NCI-H1092 (cell line): Measurements from ENCODE around the gene TOX2.

Experiments used
- DNase-seq: peaks from one replicate; lab custom pipeline; 2025; lab: John Stamatoyannopoulos, UW

The TOX2 gene

DNA sequence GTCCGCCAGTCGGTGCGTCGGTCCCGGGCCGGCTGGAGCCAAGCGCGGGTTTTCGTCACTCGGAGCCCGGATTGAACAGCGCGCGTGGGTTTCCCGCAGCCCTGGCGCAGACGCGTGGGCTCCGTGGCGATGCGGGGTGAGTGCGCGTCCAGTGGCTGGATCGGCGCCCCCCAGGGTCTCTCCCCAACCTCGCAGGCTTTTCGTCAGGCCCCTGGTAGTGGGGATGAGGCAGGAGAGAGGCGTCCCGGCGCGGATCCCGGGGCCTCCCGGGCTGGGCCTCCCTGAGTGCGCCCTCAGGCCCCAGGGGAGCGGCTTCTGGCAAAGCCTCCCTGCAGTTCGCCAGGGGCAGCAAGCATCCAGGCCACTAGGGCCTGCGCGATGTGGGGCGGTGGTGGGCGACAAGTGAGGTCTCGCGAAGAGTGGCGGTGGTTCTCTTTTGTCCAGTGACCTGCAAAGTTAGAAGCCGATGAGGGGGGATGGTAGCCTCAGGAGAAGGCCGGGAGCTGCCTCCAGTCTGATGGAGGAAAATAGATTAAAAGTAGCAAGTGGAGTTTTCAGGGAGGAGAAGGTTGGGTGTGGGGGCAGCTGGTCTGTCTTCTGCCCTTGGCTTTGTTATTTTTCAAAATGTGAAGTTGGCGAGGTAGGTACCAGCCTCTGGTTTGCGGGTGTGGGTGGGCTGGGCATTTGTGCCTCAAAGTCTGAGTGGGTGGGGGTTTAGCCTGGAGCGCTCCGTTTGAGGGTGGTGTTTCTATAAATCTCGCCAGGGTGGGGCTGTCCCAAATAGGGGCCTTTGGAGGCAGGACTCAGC, 1.6 kb downstream of the TOX2 start:
- DNase-seq: no peak

DNA sequence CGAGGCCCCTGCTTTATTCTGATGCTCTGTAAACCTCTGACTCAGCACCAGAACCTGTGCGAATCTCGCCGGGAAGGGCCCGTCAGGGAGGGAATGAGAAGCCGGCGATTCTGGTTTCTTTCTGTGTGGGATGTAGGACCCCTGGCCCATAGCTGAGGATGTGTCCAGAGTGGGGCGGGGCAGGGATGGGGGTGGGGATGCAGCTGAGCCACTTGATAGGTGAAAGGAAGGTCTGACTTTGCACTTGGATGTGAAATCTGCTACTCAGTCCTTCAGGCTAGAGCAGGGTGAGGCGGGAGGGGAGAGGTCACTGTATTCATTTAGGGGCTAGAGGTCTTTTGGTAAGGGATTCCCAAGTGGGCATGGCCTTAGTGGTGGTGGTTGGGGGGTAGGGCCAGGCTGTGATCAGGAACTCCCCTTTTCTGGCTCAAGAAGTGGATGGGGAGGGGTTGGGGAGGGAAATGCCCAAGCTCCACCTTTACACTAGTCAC, 2.3 kb downstream of the TOX2 start:
- no peak for DNase-seq

DNA sequence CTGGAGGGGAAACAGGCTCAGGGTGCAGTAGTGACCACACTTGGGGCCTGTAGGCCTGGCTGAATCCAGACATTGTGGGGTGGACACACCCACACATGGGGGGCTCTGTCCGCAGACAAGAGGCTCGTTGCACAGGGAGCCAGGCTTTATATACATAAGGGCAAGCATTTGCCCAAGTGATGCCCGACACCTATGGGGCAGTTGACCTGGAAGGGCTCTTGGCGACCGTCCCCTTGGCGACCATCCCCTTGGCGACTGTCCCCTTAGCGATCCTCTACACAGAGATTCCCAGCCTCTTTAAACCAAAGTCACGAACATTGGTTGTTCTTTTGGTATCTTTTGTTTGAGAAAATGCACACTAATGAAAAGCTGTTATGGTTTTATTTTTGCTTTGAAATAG, 2.7 kb downstream of the TOX2 start:
- DNase-seq: no peak

DNA sequence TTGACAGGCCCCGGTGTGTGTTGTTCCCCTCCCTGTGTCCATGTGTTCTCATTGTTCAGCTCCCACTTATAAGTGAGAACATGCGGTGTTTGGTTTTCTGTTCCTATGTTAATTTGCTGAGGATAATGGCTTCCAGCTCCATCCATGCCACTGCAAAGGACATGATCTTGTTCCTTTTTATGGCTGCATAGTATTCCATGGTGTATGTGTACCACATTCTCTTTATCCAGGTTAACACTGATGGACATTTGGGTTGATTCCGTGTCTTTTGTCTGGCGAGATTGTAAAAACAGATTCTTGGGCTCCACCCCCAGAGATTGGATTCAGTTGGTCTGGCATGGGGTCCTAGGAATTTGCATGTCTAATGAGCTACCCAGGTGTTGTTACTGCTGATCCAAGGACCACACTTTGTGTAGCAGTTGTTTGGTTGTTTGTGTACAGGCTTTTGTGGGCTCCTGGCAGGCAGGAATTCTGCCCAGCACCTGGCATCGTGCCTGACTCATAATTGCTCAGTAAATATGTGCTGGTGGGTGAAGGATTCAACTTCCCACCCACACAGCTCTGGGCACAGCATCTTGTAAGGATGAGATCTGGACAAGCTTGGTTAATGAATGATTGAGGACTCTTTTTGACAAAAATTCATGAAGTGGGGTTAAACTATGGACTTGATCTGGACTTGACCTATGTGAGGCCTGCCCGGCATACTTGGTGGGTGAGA, 5.2 kb downstream of the TOX2 start:
- no peak for DNase-seq

DNA sequence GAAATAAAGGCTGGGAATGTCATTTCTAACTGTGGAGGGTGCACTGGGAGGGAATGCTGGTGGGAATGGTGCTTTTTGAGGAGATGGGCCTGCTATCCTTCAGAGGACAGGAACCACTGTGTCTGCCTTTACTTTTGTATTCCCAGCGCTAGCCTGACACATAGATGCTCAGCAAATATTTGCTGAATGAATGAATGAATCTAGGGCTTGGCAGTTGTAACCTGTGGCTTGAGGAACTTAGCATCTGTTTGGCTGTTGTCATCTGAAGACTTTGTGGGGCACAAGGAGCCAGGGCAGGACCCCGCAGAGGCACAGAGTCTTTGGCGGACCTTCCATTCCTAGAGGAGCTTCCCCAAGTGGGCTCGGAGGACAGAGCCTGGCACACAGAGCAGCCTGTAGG, 6.1 kb downstream of the TOX2 start:
- DNase-seq: no peak

DNA sequence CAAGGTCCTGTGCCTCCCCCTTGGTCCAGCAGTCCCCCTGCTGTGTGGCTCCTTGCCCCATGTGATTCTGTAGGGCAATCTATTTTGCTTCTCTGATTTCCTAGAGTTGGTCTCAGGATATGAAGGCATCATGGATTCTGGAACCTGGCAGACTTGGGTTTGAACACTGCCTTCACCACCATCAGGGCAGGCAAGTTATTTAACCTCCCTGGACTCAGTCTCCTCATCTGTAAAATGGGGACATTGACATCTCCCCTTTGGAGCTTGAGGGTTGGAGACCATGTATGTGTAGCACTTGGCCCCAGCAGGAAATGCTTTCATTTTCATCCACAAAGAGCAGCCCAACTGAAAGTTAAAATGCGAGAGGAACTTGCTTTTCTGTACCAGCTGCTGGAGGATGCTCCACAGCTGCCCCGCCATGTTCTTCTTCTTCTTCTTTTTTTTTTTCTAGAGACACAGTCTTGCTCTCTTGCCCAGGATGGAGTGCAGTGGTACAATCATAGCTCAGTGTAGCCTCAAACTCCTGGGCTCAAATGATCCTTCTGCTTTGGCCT, 6.7 kb downstream of the TOX2 start:
- DNase-seq: no peak

DNA sequence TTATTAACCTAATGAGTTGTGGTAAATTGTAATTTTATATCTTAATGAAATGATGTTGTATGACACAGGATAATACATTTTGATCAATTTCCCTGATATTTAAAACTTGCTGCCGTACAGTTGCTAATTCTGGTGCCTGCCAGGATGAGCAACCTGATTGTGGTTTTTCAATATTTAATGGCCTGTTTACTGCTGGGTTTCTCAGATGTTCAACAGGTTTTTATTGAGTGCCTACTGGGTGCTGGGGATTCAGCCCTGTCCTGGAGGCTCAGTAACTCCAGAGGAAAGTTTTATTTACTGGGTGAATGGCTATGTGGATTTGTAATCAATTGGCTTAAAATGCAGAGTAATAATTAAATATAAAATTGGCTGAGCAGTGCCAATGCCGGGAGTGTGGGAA, 8.0 kb downstream of the TOX2 start:
- DNase-seq: no peak

DNA sequence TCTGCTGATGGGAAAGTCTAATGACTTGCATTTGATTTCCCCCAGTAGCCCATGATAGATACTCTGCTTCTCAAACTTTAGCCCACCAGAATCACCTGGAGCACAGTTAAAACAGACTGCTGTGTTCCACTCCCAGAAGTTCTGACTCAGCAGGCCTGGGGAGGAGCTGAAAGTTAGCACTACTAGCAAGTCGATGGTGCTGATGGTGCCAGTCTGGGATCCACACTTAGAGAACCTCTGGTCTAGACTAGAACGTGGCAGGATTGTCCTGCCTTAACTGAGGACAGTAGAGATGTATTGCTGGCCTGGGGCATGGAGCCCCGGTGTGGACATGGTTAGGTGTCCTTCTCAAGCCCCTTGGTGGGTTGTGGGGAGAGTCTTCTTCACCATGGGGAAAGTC, 8.7 kb downstream of the TOX2 start:
- DNase-seq: no peak

DNA sequence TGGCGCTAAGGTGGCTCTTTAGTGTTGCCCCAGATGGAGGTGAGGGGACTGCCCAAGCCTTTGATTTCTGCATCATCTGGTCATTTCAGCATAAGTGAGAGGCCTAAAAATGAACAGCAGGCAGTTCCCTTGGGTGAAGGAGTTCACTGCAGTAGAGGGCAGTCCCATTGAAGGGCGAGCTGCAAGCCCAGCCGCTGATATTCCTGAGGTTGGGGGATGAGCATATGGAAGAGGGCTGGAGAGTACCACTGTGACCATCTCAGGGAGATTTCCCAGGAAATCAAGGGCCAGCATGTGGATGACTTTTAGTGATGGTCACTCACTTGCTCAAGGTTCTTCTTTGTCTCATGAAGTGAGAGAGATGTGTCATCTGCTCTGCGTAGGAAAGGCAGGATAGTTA, 9.3 kb downstream of the TOX2 start:
- DNase-seq: no peak

DNA sequence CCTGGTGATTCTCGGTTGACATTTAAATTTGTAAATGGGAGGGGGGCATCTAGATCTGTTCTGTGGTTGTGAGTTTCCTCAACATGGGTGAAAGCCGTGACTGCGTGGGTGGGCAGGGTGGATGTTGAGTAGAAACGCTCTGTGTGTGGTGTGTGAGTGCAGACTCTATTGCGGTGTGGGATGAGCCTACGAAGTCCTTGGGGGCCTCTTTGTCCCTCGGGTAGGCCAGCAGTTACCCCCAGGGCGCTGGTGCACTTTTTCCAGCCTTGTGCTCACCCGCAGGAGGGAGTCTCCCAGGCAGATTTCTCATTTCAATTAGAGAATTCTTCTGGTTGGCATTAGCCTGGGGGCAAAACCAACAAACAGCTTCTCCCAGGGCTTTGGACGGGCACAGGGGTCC, 10.6 kb downstream of the TOX2 start:
- no peak for DNase-seq

DNA sequence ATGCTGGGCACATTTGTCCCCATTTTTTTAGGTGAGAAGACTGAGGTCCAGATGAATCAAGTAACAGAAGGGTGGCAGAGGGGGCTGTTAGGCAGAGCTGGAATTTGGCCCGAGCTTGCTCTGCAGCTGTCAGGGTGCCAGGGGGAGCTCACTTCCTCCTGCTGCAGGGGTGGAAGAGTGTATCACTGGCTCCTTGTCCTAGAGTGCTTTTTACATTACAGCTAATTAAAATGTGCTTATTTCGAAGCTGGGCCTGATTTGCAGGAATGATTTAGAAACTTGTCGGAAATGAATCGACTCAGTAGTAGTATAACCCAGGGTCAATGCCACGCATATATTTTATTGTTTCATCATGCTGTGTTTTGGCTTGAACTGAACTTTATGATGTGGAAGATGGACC, 11.1 kb downstream of the TOX2 start:
- DNase-seq: peak; percentile 4

DNA sequence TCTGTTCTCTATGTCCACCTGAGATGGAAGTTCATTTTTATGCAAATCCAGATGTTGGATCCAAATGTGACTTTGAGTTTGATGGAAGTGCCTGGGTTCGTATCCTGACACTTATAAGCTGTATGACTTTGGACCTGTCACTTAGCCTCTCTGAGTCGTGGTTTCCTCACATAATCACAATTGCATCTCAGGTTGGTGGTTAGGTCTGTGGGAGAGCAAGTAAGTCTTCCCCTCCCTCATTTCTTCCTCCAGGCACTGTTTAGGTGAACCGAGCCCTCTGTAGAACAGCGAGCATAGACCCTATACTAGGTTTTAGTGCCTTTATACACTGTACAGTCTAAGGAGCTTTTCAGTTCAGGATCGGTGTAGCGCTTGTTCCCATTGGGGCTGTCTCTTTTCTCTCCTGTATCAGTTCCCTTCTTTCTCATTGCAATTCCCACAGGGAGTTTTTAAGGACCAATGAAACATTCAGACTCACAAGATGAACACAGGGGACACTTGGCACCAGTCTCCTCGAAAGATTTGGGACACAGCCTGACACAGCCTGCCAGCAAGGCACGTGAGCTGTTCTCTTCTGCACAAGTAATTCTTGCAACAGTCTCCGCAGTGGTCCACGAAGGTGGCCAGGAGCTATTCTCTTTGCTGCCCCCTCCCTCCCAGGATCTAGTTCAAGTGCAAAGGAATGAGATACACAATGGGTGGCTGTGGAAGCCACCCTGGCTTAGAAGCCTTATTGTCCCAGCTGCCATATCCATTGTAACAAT, 11.8 kb downstream of the TOX2 start:
- no peak for DNase-seq

DNA sequence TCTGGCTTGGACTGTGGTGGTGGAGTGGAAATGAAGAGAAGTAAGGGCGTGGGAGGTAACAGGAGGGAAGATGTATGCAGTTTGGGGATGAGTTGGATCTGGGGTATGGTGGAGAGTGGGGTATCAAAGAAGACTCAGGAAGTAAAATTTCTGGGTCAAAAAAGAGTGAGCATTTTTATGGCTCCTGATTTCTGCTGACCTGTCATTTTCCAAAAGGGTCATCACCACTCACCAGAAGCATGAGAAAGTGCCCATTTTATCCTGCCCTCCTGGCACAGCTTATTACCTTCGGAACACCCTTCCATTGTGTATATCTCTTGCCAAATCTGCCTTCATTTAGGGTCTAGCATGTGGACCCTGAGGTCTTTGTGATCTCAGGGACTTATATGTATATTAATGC, 17.3 kb downstream of the TOX2 start:
- DNase-seq: no peak

DNA sequence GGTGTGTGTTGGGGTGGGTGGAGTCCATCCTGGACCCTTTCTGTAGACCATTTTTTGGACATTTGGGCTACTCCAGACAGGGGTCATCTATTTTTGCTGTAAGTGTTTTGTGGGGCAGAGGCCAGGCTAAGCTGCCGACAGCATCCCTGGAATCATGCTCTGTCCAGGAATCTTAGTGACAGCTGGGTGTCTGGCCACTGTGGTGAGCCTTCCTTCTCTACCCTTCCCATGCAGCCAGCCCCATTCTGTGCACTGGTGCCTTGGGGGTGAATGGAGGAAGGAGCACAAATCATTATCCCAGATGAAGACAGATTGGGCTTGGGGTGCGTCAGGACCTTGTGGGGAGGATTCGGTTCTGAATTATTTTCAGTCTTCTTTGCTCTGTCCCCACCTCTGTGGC, 20.2 kb downstream of the TOX2 start:
- no peak for DNase-seq

DNA sequence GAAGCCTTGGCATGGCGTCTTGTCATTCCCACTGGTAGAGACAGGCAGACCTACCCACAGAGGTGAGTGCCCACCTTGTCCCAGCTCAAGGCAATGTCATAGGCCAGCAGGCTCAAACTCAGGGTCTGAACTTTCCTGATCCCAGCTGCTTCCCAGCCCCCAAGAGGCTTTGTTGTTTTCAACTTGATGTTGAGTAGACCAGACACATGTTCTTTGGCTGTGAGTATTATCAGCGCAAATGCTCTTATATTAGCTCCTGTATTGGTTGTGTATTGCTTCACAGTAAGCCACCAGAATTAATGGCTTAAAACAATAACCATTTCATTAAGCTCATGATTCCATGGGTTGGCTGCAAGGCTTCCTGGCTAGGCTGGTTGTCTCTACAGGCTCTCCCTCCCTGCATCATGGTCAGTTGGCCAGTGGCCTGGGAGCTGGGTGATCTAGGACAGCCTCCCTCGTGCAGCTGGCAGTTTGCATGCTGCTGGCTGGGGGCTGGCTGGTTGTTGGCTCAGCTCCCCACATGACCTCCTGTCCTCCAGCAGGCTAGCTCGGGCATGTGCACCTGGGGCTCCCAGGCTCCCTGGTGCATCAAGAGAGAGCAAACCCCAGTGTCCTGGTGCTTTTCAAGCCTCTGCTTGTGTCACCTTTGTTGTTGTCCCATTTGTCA, 21.6 kb downstream of the TOX2 start:
- no peak for DNase-seq

DNA sequence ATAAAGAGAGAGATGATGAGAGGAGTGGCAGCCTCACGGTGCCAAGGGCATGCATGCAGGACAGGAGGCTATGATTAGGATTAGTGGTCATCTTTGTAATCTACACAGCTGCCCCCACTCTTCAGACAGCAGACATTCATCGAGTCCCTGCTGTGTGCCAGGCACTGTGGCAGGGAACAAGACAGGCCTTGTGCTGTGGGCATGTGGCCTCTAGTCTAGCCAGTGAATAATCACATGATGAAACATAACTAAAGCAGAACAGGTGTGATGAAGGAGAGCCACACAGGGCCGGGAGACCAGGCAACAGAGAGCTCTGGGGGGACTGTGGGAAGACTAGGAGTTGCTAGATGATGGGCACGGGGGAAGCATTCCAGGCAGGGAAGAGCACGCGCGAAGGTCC, 22.2 kb downstream of the TOX2 start:
- DNase-seq: no peak

DNA sequence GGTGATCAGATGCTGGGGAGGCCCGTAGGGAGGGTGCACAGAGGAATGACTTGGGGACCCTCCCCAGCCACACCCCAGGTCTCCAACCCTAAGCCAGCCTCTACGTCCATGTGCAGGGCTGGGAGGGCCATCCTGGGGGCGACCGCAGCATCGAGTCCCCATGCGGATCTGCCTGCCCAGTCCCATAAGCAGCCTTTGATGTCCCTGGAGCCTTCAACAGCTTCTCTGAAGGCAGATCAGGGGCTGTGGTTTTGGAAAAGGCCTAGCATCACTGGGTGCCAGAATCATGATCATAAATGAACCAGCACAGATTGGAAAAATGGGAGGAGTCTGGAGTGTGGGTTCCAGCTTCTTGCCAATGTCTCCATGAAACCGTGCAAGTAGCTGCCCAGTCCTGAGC, 22.9 kb downstream of the TOX2 start:
- DNase-seq: no peak

DNA sequence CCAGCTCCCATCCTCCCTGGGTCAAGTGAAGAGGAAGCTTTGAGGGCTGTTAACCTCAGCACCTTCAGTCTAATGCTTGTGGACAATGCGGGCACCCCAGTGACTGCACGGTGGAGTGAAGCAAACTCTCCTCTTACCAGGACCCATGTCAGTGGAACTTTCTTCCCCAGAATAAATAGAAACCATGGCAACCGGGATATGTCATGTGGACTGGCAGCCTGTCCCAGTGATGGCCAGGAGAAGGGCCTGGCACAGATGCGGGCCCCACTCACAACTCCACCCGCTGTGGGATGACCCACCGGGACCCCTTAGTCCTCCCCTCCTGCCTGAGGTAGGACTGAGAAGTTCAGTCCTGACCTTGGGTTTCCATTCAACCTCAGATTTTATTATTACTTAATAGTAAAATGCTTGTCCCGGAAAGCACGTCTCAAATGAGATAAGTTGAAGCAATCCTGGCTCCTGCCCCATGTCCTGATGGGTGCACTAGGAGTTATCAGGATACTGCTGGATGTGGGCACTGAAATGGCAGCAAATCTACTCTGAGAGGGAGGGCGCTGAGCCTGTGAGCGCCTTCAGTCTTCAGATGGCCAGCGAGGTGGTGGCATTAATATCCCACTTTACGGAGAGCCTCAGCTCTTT, 23.5 kb downstream of the TOX2 start:
- DNase-seq: no peak

DNA sequence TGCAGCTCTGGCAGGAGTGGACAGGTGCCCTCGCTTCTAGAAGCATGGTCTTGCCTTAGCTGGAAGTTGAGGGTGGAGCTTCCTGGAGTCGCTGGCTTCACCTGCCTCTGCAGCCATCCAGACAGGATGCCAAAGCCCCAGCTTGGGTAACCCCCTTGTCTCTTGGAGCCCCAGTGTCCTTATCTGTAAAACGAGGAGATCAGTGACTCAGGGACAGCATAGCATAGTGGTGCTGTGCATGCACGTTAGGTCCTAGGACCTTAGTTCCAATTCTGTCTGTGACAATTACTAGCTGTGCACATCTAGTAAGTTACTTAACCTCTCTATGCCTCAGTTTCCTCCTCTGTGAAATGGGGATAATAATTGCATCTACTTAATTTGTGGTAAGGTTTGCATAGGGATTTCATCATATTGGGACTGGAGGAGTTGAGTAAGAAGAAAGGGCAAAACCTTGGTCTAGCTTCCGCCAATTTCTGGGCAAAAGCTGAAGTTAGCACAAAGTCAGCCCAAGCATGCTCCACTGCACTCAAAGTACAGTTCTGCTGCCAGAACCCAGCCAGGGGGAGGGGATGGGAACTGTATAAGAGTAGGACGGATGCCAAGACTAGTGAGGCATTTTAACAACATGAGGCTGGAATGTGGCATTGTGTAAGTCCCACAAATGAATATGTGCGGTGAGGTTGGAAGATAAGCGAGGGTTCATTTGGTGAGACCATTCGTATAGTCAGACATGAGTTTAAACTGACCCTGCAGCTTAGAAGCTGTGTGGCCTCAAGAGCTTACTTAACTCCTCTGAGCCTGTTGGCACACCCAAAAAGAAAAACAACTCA, 24.5 kb downstream of the TOX2 start:
- DNase-seq: no peak

DNA sequence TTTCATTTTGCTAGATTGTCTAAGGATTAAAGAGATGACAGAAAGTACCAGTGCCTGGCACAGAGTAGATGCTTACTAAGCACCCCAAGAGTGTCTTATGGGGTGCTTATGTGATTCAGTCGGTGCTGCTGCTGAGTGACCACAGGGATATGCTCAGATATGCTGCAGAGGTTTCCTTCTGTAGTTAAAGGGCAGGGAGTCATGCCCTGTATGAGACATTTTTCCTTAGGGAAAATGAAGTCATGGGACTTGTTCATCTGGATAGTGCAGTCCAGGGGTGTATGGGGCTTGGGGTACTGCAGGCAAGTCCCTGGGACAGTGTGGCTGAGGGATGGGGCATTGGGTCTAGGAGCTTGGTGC, 25.1 kb downstream of the TOX2 start:
- DNase-seq: no peak
